Mesothelial cell of epicardium (in vitro differentiated cells): ENCODE data around the gene PPP1R3G. TPM values are rescaled to one million over a fixed set of nuclear protein-coding genes. Genes with fewer than 3 reads are reported as not detected.
"Not testable (repeated sequence)": the region's sequence is repeated elsewhere in the genome, so short reads cannot be mapped to it uniquely, and the experiment has no call there.

Source experiments
- DNase-seq, 2 experiments: peaks; one replicate each; pipeline ENCODE4 v3.0.0; 2021; ENCODE audit warnings: low spot score in 2 of 2; ENCODE audit not compliant: unreplicated experiment in 2 of 2
- H3K27ac Mint-ChIP-seq: 2 replicates; pipeline ENCODE4 v1.8.0; 2021; ENCODE audit warnings: mixed read lengths
- H3K27me3 Mint-ChIP-seq: 2 replicates; pipeline ENCODE4 v1.8.0; 2021; ENCODE audit warnings: low read depth, mixed read lengths
- H3K36me3 Mint-ChIP-seq: 2 replicates; pipeline ENCODE4 v1.8.0; 2021; ENCODE audit warnings: mixed read lengths
- H3K4me1 Mint-ChIP-seq: 2 replicates; pipeline ENCODE4 v1.8.0; 2021; ENCODE audit warnings: mixed read lengths
- H3K4me3 Mint-ChIP-seq: 2 replicates; pipeline ENCODE4 v1.8.0; 2021; ENCODE audit warnings: mild to moderate bottlenecking, moderate library complexity, mixed read lengths
- H3K9me3 Mint-ChIP-seq: 2 replicates; pipeline ENCODE4 v1.8.0; 2021; ENCODE audit warnings: mixed read lengths
- total RNA-seq: library from RNA; stranded (reverse); gene quantifications from 3 replicates; pipeline ENCODE4 v1.2.1, GENCODE V29; 2021
- TF ChIP-seq, protein P1 (sequence below): fragments of 200-600 bp; sonication (generic); IDR thresholded peaks from one replicate; pipeline ENCODE4 v1.5.0; 2021; ENCODE audit warnings: antibody characterized with exemption; ENCODE audit not compliant: unreplicated experiment

The PPP1R3G gene
- total RNA-seq, 1 donor from 2014 or later = 1.1 TPM

DNA sequence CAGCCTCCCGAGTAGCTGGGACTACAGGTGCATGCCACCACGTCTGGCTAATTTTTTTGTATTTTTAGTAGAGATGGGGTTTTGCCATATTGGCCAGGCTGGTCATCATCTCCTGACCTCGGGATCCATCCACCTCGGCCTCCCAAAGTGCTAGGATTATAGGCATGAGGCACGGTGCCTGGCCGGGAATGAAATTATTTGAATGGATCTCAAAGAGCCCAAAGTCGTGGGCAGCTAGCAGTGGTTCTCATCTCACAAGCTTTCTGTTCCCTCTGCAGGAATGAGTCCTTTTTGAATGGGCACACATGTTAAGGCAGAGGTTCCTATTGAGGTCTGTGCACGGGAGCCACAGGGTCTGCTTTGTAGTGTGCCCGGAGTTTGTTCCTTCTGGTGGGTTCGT is 34.9 kb downstream of the PPP1R3G start:
- Mint-ChIP-seq H3K4me1 (peaks cover 3% of the 10 kb centered on the region), H3K36me3 (peaks cover 2% of the 10 kb centered on the region), H3K27ac (no peak overlapping the region)

DNA sequence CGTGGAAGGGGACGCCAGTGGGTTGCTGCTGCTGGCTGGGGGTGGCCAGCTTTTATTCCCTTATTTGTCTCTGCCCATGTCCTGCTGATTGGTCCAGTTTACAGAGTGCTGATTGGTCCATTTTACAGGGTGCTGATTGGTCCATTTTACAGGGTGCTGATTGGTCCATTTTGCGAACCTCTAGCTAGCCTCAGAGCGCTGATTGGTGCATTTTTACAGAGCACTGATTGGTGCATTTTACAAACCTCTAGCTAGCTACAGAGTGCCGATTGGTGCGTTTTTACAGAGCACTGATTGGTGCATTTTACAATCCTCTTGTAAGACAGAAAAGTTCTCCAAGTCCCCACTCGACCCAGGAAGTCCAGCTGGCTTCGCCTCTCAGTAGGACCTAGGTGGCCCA is 35.4 kb downstream of the PPP1R3G start:
- H3K4me3 Mint-ChIP-seq, H3K9me3 Mint-ChIP-seq, H3K27ac Mint-ChIP-seq, H3K27me3 Mint-ChIP-seq, H3K36me3 Mint-ChIP-seq, DNase-seq, H3K4me1 Mint-ChIP-seq: not testable (repeated sequence)

More for the DNA sequence above, 34.9 kb downstream of the PPP1R3G start:
- no peak for DNase-seq
- H3K27me3 Mint-ChIP-seq = no peaks in the 10 kb centered on the region
- no peak overlapping the region for H3K4me3 Mint-ChIP-seq
- H3K9me3 Mint-ChIP-seq = no peaks in the 10 kb centered on the region
- TF ChIP-seq, protein P1, sequence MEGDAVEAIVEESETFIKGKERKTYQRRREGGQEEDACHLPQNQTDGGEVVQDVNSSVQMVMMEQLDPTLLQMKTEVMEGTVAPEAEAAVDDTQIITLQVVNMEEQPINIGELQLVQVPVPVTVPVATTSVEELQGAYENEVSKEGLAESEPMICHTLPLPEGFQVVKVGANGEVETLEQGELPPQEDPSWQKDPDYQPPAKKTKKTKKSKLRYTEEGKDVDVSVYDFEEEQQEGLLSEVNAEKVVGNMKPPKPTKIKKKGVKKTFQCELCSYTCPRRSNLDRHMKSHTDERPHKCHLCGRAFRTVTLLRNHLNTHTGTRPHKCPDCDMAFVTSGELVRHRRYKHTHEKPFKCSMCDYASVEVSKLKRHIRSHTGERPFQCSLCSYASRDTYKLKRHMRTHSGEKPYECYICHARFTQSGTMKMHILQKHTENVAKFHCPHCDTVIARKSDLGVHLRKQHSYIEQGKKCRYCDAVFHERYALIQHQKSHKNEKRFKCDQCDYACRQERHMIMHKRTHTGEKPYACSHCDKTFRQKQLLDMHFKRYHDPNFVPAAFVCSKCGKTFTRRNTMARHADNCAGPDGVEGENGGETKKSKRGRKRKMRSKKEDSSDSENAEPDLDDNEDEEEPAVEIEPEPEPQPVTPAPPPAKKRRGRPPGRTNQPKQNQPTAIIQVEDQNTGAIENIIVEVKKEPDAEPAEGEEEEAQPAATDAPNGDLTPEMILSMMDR = no peak

DNA sequence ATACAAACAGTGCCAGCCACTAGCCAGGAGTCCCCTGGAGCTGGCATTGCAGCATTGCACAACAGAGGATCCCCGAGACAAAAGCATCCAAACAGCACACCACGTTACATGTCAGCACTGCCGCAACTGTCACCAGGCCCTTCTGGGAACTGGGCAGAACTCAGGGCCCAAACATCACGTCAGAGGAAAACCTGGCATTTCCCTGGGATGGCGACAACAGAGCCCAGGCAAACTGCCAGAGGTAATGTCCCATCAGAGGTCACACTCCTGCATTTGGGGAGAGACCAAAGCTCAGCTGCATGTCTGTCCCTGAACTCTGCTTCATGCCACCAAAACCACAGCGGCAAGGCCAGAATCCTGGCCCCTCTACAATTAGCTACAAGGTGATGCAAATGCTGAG is 36.3 kb downstream of the PPP1R3G start:
- no peak overlapping the region for H3K27ac Mint-ChIP-seq
- no peaks in the 10 kb centered on the region for H3K27me3 Mint-ChIP-seq
- H3K4me3 Mint-ChIP-seq = no peak overlapping the region
- TF ChIP-seq, protein P1 = no peak
- no peak for DNase-seq
- peaks cover 2% of the 10 kb centered on the region for H3K36me3 Mint-ChIP-seq
- H3K4me1 Mint-ChIP-seq = peaks cover 15% of the 10 kb centered on the region
- H3K9me3 Mint-ChIP-seq = peaks cover 4% of the 10 kb centered on the region

DNA sequence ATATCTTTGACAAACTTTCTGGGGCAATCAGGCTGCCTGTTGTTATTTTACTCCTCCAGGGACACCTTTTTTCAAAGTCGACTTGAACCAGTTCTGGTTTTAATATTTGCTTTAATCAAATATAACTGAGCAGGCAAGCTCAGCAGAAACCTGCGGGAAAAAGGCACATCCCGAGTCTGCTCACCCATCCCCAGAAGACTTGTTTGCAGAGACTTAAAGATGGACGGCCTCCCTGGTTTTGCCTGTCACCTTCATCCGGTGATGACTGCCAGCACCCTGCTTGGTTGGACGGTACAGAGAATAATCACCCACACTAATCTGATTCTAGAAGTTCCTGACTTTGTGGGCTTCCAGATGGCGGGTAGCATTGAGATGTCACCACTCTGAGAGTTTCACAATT is 36.8 kb downstream of the PPP1R3G start:
- TF ChIP-seq, protein P1 = no peak
- Mint-ChIP-seq H3K9me3 (peaks cover 6% of the 10 kb centered on the region), H3K27ac (no peak overlapping the region), H3K27me3 (no peaks in the 10 kb centered on the region), H3K36me3 (peaks cover 2% of the 10 kb centered on the region), H3K4me1 (peaks cover 16% of the 10 kb centered on the region), H3K4me3 (no peak overlapping the region)
- no peak for DNase-seq

DNA sequence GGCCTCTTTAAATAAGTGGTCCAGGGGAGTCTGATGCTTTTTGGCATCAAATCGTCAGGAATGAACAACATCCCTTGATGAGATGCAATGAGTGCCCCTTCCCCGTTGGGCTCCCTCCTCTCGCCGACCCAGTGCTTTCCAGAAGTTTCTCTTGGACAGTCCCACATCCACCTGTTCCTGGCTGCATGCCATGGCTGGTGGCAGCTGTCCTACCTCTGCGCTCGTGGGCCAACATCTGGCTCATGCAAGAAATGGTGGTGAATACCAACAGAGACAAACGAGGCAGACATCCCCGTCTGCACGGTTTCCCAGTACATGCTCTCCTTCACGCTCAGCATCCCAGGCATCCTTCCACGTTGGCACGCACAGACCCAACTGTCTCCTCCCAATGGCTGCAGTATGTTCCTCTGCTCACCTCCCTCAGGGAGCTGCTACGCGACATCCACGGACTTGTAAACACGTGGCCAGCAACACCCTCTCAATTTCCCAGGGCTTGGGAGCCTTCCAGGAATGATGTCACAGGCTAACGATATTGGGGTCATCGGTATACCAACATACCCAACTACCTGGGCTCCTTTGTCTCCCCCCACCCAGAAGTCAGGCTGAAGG is 37.5 kb downstream of the PPP1R3G start:
- H3K4me1 Mint-ChIP-seq = peaks cover 16% of the 10 kb centered on the region
- peaks cover 6% of the 10 kb centered on the region for H3K9me3 Mint-ChIP-seq
- DNase-seq = no peak
- no peaks in the 10 kb centered on the region for H3K27me3 Mint-ChIP-seq
- TF ChIP-seq, protein P1 = no peak
- peaks cover 2% of the 10 kb centered on the region for H3K36me3 Mint-ChIP-seq
- no peak overlapping the region for H3K27ac Mint-ChIP-seq
- H3K4me3 Mint-ChIP-seq = no peak overlapping the region

DNA sequence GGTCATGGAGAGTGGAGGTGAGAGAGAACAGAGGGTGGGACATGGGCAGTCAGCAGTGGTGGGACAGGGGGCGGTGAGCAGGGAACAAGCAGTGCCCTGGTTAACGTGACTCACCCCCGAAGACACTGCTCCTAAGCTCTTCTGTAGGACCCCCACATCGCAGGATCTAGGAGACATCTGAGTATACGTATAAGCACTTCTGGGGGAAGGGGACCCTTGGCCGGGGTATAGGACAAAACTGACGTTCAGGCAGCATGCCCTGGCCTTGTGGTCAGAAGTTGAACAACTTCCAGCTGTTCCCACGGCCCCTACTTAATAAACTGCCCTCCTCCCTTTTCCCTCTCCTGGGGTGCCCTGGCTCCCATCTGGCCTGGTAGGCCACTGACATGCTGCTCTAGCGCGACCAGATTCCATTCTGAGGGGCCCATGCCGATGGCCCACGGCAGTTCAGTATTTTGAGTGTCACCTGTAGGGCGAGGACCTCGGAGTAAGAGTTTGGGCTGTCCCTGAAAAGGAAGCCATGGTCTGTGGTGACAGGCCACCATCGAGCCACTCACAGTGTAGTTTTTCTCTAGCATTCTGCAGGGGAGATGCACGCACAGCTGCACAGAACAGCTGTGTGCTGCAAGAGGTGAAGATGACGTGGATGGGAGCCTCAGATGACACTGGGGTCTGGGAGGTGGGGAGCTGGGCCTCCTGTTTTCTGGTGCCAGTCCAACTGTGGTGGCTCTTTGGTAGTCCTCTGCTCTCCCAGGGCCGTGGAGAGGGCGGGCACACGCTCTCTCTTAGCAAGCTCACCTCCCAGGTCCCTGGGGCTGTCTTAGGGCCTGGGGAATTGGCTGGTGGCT is 38.4 kb downstream of the PPP1R3G start:
- Mint-ChIP-seq H3K27ac (no peak overlapping the region), H3K4me1 (peaks cover 16% of the 10 kb centered on the region), H3K27me3 (no peaks in the 10 kb centered on the region), H3K4me3 (no peak overlapping the region), H3K36me3 (peaks cover 2% of the 10 kb centered on the region), H3K9me3 (peaks cover 6% of the 10 kb centered on the region)
- DNase-seq = no peak
- TF ChIP-seq, protein P1 = no peak
